GM21737 (cell line): ENCODE data around the gene PEAK1.
A peak's percentile ranks its signal among the peaks of the same experiment; 100 is the strongest.

Source experiments
- ATAC-seq: cut with Tn5 transposase; IDR thresholded peaks from one replicate; pipeline ENCODE4 v1.9.1; 2021; ENCODE audit warnings: mild to moderate bottlenecking, moderate library complexity; ENCODE audit not compliant: unreplicated experiment

The PEAK1 gene, protein sequence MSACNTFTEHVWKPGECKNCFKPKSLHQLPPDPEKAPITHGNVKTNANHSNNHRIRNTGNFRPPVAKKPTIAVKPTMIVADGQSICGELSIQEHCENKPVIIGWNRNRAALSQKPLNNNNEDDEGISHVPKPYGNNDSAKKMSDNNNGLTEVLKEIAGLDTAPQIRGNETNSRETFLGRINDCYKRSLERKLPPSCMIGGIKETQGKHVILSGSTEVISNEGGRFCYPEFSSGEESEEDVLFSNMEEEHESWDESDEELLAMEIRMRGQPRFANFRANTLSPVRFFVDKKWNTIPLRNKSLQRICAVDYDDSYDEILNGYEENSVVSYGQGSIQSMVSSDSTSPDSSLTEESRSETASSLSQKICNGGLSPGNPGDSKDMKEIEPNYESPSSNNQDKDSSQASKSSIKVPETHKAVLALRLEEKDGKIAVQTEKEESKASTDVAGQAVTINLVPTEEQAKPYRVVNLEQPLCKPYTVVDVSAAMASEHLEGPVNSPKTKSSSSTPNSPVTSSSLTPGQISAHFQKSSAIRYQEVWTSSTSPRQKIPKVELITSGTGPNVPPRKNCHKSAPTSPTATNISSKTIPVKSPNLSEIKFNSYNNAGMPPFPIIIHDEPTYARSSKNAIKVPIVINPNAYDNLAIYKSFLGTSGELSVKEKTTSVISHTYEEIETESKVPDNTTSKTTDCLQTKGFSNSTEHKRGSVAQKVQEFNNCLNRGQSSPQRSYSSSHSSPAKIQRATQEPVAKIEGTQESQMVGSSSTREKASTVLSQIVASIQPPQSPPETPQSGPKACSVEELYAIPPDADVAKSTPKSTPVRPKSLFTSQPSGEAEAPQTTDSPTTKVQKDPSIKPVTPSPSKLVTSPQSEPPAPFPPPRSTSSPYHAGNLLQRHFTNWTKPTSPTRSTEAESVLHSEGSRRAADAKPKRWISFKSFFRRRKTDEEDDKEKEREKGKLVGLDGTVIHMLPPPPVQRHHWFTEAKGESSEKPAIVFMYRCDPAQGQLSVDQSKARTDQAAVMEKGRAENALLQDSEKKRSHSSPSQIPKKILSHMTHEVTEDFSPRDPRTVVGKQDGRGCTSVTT (N-terminal part only)

GRCh38 chr15:77419836-77420609, at the start of gene PEAK1:
TSS of gene PEAK1 (minus strand) at chr15:77420104. CDS start at chr15:77181926, 238,178 bp downstream.
- peak; percentile 92 for ATAC-seq

- no peak for ATAC-seq
Observed at GRCh38 chr15:77468896-77469295, 49.0 kb upstream of the PEAK1 start.

- ATAC-seq: no peak
Observed at GRCh38 chr15:77466521-77466920, 46.6 kb upstream of the PEAK1 start.

- ATAC-seq: no peak
Observed at GRCh38 chr15:77464129-77464865, 44.4 kb upstream of the PEAK1 start.

GRCh38 chr15:77461486-77461885, 41.6 kb upstream of the PEAK1 start:
- no peak for ATAC-seq

DNA sequence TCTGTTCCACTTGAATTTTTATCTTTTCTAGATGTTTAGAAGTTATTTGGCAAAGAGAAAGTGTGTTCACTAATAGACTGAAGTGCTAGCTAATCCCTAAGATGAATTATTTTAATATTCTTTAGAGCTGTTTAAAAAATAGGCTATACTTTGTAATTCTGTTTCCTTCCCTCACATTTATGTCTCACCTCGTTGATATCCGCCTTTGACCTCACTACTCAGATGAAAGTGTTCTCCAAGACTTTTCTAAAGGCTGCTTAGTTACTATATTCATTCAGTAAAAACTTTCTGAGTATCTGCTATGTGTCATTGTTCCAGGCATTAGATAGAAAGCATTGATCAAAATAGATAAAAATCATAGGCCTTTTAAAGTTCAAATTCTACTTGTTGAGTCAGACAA, 39.1 kb upstream of the PEAK1 start:
- ATAC-seq: no peak

GRCh38 chr15:77457905-77458265, 38.0 kb upstream of the PEAK1 start:
- ATAC-seq: no peak

DNA sequence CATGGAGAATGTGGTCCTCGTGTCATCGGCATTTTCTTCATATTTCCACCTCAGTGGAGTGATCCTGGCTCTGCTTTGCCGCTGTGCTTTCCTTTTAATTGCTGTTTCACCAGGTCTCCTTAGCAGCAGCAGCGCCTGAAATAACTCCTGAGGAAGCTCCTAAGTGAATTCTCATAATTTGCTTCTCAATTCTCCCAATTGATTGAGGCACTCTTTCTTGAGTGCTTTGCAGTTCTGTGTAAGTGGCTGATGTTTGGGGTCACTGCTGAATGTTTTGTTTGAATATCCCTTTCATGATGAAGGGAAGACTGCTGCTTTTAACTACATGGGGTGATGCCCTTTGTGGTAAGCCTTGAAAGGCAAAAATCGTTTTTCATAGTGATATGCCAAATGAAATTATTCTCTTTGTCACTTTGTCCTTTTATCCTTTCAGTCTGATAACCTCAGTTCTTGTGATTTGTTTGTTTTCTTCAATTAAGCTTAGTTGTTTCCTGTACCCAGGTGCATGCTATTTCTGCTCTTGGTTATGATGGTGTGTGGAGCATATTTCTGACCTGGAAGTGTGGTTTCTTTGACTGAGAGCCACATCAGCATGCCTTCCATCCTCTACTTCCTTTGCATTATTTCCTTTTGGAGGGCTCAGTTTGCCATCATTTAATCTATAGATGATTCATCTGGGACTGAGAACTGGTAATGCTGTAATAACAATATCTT, 37.4 kb upstream of the PEAK1 start:
- no peak for ATAC-seq

DNA sequence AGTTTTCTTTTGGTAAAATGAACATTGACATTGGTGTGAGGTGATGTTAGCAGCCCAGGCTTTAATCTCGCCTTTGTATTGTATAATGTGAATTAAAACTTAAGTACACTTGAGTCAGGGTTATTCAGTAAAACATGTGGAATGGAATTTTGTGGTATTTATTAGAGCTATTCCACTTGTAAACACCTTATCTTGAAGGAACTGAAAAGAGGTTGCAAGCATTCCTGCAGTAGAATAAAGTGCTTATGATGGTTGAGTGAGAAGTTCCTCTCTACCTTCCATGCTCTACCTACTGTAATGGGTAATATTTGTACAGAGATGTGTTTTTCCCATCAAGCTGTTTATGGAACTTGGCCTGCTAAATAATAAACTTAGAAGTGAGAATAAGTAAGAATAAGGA, 36.8 kb upstream of the PEAK1 start:
- no peak for ATAC-seq

DNA sequence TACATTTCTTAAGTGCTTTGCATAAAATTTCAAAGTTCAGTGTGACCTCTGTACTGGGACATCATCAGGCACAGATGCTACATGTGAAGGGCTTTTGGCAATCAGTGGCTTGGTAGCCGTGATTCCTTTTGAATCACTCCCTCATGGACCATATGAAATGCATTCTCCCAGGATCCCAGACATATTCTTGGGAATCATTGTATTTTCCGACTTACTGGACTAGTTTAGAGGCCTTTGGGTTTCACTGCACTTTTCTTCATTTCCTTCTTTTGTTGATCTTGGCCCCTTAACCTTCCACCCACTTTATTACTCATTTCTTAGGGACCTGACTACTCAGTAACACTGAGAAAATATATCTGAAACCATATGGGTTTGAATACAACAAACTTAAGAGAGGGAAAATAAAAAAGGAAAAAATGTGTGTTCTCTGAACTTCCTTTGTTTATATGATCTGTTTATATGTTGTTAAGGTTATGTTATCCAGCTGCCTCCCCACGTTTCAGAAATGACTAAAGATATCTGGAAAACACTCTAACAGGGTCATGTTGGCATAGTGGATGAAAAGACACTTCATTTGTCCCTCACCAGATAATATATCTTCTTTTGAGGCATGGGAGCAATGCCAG, 35.9 kb upstream of the PEAK1 start:
- ATAC-seq: no peak

GRCh38 chr15:77454951-77455350, 35.0 kb upstream of the PEAK1 start:
- ATAC-seq: no peak

DNA sequence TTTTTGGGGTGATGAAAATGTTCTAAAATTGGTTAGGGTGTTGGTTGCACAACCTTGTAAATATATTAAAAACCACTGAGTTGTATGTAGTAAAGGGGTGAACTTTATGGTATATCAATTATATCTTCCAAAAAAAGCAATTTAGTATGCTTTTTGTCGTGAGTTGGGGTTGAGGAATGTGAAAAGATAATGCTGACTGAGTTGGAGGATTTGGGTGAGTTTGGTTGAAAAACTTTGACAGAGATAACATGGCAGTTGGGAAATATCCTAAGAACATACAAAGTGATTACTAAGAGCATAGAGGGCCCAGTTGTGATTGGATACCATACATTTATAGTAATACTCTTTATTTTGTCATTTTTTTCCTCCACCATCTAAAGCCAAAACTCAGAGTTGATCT, 34.4 kb upstream of the PEAK1 start:
- no peak for ATAC-seq

DNA sequence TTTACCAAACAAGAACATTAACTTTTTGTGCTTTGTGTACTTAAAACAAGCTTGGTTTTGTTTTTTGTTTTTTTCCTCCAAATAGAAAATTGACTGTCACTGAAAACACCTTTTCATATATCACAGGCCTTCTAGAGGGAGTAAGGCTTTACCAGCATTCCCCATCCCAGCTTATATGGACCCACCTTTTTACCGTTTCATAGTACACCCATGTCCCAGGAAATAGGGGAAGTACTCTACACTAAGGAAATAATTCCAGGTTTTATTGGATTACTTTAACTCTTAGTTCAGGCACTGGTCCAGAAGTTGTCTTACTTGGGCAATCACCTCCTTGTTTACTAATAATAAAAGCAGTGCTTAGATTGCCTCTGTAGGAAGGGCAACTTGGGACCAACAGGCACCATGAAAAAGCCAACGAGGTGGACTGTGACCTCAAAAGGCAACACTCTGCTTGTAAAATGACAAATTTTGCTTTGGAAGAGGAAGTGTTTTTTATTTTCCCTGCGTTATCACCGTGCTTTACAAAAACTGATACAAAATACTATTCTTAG, 27.0 kb upstream of the PEAK1 start:
- ATAC-seq: no peak

- peak; percentile 74 for ATAC-seq
Observed at GRCh38 chr15:77440378-77440999, 20.6 kb upstream of the PEAK1 start.

GRCh38 chr15:77437264-77437663, 17.4 kb upstream of the PEAK1 start:
- no peak for ATAC-seq

DNA sequence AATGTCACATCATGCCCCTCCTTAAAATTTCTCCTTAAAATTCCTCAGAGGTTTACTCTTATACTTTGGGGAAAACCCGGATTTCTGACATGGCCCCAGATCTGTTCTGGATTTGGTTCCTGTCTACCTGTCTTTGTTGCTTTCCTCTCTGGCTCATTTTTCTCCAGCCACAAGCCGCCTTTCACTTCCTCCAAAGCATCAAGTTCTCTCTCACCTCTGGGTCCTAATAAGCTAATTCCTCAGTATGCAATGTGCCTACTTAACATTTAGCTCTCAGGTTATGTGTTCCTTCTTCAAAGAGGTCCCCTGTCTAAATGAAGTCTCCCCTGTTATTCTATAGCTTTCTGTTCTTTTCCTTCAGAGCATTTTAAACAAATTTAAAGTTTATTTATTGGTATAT, 16.9 kb upstream of the PEAK1 start:
- ATAC-seq: no peak

DNA sequence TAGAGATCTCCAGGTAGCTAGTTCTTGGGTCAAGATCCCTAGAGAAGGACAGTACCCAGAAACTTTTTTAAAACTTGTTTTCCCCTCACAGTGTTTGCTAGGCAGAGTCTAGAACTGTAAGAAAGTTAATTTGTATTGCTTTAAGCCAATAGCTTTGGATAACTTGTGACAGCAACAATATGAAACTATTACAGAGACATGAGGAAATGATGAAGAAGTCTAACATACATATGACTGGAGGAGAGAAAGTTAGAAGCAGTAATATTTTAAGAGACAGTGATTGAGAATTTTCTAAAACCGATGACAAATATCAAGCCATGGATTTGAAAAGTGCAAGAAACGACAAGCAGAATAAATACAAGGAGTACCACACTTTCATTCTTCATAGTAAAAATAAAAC, 10.7 kb upstream of the PEAK1 start:
- ATAC-seq: no peak

DNA sequence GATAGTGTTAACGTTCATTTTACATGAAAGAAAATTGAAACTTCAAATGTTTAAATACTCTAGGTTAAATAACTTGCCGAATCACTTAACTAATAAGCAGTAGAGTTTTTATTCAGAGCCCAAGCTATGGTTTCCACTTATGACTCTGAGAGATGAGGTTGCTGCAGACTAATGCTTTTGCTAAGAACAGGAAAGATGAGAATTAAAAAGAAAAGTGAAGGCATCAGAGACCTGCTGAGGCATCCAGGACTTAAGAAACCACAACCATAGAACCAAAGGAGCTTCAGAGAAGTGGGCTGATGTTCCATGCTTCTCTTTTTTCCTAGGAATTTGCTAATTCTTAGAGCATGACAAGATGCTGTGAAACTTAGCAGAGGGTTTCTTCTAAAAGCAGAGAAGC, 10.3 kb upstream of the PEAK1 start:
- ATAC-seq: no peak
